WI38 (cell line): ENCODE results near the gene CEACAM1.
"Not testable (repeated sequence)": the region's sequence is repeated elsewhere in the genome, so short reads cannot be mapped to it uniquely, and the experiment has no call there.

ENCODE experiments used
- H3K4me3 ChIP-seq: 2 replicates; pipeline ENCODE4 v1.5.1; 2011; ENCODE audit warnings: low read depth, mild to moderate bottlenecking, control low read depth, low read length
- TF ChIP-seq, protein P1 (sequence below): IDR thresholded peaks from 2 replicates; pipeline ENCODE4 v1.5.1; 2012; ENCODE audit warnings: low read depth, mild to moderate bottlenecking, control low read depth, low read length

CEACAM1 gene

DNA sequence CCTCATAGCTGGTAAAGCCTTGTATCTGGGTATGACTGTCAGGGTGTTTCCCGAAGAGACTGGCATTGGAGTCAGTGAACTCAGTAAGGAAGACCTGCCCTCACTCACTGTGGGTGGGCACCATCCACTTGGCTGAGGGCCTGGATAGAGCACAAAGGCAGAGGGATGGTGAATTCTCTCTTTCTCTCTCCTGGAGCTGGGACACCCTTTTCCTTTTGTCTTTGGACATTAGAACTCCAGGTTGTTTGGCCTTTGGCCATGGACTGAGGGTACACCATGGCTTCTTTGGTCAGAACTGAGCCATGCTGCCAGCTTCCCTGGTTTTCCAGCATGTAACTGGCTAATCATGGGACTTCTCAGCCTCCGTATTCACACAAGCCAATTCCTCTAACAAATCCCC, 4.6 kb upstream of the CEACAM1 start:
- TF ChIP-seq, protein P1, sequence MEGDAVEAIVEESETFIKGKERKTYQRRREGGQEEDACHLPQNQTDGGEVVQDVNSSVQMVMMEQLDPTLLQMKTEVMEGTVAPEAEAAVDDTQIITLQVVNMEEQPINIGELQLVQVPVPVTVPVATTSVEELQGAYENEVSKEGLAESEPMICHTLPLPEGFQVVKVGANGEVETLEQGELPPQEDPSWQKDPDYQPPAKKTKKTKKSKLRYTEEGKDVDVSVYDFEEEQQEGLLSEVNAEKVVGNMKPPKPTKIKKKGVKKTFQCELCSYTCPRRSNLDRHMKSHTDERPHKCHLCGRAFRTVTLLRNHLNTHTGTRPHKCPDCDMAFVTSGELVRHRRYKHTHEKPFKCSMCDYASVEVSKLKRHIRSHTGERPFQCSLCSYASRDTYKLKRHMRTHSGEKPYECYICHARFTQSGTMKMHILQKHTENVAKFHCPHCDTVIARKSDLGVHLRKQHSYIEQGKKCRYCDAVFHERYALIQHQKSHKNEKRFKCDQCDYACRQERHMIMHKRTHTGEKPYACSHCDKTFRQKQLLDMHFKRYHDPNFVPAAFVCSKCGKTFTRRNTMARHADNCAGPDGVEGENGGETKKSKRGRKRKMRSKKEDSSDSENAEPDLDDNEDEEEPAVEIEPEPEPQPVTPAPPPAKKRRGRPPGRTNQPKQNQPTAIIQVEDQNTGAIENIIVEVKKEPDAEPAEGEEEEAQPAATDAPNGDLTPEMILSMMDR: no peak
- no peak overlapping the region for H3K4me3 ChIP-seq

DNA sequence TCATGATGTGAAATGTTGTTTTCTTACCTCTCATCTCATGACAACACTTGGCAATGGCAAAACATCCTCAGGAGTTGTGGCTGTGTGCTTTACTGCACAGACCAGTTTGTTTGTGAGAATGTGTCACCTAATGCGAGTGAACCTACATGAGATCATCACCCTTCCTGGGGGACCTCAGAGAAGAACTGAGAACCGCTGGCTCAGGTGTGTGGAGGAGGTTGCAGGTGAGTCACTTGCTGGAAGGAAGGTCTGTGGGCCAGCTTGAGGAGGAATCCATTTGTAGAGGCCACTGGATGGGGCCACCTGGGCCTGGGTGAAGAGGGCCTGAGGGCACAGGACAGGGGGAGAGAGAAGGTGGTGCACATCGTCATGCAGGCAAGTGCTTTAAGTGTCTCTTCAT, 3.0 kb upstream of the CEACAM1 start:
- H3K4me3 ChIP-seq: no peak overlapping the region
- TF ChIP-seq, protein P1: no peak

DNA sequence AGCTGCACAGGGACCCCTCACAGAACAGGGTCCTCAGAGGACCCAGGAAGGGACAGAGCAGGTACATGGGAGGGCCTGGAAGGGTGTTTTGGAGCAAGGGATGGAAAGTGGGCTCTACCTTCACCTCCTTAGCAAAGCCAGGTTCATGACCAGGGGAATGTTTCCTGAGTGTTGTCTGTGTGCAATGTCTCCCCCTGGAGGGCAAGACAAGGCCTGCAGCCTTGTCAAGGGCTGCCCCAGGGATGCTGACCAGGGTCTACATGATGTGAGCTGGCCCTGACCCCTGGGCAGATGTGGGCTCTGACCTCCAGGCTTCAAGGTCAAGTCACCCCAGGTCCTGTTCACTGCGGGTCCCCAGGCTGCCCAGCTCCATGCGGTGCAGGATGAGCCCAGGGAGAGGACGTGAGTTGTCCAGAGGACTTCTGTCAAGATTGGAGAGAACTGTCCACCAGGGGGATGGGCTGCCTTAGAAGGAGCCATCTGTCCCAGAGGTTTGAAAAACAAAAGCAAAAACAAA, 1.0 kb upstream of the CEACAM1 start:
- TF ChIP-seq, protein P1: peak; percentile 84
- H3K4me3 ChIP-seq: no peak overlapping the region

DNA sequence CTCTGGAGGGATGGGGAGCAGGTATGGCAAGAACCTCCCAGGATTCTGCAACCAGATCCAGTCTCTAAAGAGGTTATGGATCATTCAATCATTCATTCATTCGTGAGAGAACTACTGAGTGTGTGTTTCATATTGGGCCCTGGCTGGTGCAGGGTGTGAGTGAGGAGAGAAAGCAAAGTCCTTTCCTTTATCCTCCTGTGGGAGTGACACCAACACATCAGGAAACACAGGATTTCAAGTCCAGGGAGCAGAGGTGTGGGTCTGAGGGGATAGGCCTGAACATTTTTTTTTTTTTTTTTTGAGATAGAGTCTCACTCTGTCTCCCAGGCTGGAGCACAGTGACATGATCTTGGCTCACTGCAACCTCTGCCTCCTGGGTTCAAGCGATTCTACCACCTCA, 3.3 kb downstream of the CEACAM1 start:
- no peak overlapping the region for H3K4me3 ChIP-seq
- TF ChIP-seq, protein P1: no peak

DNA sequence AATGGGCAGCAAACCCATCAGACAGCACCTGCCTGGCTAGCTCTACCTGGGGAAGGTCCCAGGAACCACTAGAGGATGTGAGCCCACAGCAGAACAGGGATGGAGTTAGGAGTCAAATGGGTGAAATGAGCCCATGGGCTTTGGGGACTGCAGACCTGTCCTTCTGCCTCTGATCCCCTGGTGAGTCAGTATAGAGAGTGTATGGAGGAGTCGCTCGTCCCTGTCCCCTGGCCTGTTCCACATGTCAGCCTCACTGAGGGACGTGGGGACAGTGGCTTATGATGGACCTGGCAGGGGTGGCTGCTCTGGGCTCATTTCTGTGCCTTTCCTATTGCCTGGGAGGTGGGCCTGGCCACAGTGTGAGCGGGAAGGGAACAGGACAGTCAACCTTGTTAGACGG, 4.0 kb downstream of the CEACAM1 start:
- TF ChIP-seq, protein P1: no peak
- no peak overlapping the region for H3K4me3 ChIP-seq

DNA sequence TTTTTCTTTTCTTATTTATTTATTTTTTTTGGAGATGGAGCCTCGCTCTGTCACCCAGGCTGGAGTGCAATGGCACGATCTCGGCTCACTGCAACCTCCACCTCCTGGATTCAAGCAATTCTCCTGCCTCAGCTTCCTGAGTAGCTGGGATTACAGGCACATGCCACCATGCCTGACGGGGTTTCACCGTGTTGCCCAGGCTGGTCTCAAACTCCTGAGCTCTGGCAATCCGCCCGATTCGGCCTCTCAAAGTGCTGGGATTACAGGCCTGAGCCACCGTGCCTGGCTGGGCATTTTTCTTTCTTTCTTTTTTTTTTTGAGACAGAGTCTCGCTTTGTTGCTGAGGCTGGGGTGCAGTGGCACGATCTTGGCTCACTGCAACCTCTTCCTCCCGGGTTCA, 6.0 kb downstream of the CEACAM1 start:
- H3K4me3 ChIP-seq: not testable (repeated sequence)

DNA sequence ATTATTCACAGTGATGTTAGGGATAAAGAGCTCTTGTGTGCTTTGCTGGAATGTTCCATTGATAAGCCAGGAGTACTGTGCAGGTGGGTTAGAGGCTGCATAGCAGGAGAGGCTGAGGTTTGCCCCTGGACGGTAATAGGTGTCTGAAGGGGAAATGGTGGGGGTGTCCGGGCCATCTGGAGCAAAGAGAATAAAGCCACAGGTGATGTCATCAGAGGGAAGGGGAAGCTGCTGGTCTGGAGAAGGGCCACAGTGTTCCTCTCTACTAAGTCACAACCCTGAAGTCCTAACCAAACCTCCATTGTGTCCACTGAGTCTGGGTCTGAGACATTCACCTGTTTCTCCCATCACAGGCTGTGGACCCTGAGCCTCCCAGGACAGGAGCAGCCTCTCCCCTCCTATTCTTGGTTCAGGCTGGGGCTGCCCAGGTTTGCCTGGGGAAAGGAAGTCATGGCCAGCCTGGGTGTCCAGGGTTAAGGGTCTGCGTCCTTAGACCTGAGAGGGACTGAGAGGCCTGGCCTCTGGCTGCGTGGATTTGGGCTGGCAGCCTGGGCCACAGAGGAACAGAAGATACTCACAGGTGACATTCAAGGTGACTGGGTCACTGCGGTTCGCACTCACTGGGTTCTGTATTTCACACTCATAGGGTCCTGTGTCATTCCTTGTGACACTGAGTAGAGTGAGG, 6.8 kb downstream of the CEACAM1 start:
- no peak overlapping the region for H3K4me3 ChIP-seq
- TF ChIP-seq, protein P1: no peak

DNA sequence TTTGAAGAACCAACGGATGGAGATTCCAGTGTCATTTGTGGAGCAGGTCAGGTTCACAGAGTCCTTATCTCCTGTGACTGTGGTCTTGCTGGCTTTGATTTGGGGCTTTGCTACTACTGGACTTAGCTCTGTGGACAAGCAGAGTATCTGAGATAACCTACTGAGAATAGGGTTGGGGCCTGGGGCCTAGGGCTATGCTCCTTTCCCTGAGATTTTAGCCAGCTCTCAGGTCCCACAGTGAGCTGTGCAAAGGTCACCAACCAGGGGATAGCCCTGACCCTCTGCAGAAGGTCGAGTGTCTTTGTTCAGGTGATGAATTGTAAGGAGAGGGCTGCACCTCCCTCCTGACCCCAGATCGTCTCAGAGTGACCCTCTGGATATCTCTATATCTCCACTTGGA, 9.2 kb downstream of the CEACAM1 start:
- TF ChIP-seq, protein P1: no peak
- H3K4me3 ChIP-seq: no peak overlapping the region
